Gastrocnemius medialis (tissue), 4 donors: Measurements from ENCODE around the gene NOS1AP. TPM values are rescaled to one million over a fixed set of nuclear protein-coding genes. Genes with fewer than 3 reads are reported as not detected.

ENCODE experiments used
- ATAC-seq, 2 donors: fragments of 150-250 bp; one replicate each; pipeline ENCODE4 v1.9.1; 2016
- DNase-seq, 2 donors: peaks; one replicate each; pipeline ENCODE4 v3.0.0-alpha.2; 2019
- H3K27ac ChIP-seq, 4 donors: fragments of 200-600 bp; sonication (generic); 1 replicate in 1 of 4; 2 replicates in 3 of 4; pipeline ENCODE4 v1.5.1; 2016 to 2018; ENCODE audit warnings: mild to moderate bottlenecking in 2 of 4, moderate library complexity in 1 of 4
- H3K27me3 ChIP-seq, 3 donors: fragments of 200-600 bp; sonication (generic) in 2 of 3; 1 replicate in 1 of 3; 2 replicates in 2 of 3; pipeline versions ENCODE4 v1.5.1 to v1.6.0; 2016 to 2019; ENCODE audit warnings: mild to moderate bottlenecking in 1 of 3, moderate library complexity in 1 of 3
- H3K36me3 ChIP-seq, 2 donors: fragments of 200-600 bp; sonication (generic) in 1 of 2; one replicate each; pipeline ENCODE4 v1.5.1; 2017 to 2018
- H3K4me1 ChIP-seq, 2 donors: fragments of 200-600 bp; sonication (generic) in 1 of 2; one replicate each; pipeline ENCODE4 v1.5.1; 2016 to 2017; ENCODE audit warnings: mild to moderate bottlenecking in 2 of 2
- H3K4me3 ChIP-seq, 4 donors: fragments of 200-600 bp; sonication (generic) in 3 of 4; 1 replicate in 1 of 4; 2 replicates in 3 of 4; pipeline ENCODE4 v1.5.1; 2016 to 2019; ENCODE audit warnings: mild to moderate bottlenecking in 2 of 4
- H3K9me3 ChIP-seq, 3 donors: fragments of 200-600 bp; sonication (generic) in 2 of 3; 1 replicate in 1 of 3; 2 replicates in 2 of 3; pipeline ENCODE4 v1.5.1; 2016 to 2019
- POLR2A ChIP-seq, 2 donors: fragments of 450-650 bp; IDR thresholded peaks; one replicate each; pipeline ENCODE4 v1.6.1; 2017; ENCODE audit warnings: antibody characterized with exemption in 2 of 2, mild to moderate bottlenecking in 2 of 2, moderate library complexity in 2 of 2
- in situ Hi-C, 4 donors: fragments of 200-750 bp; cut with MboI; loops; one replicate each; pipeline versions ENCODE4 v1.15.0 to v1.8.0; 2017; ENCODE audit warnings: low sequenced_read_pairs in 4 of 4
- intact Hi-C: fragments of 100-400 bp; cut with DNase I; formaldehyde crosslinking; loops from one replicate; pipeline ENCODE4 v1.15.1; 2023; ENCODE audit warnings: low total_unique reads
- total RNA-seq, 4 donors: library from RNA; depleted of rRNA; stranded (reverse); fragments of >200 nt; gene quantifications; one replicate each; pipeline versions ENCODE4 v1.1.0 to v1.2.3, GENCODE V29; 2016
- TF ChIP-seq, protein P1 (sequence below), 5 experiments: fragments of 450-650 bp in 3 of 5; fragments of 200-600 bp in 2 of 5; sonication (generic) in 2 of 5; IDR thresholded peaks in 4 of 5; conservative IDR thresholded peaks in 1 of 5; 1 replicate in 4 of 5; 2 replicates in 1 of 5; pipeline ENCODE4 v1.5.1; 2016 to 2019; ENCODE audit warnings: antibody characterized with exemption in 5 of 5, mild to moderate bottlenecking in 3 of 5, moderate library complexity in 3 of 5

The NOS1AP gene
- total RNA-seq, 4 donors from 2014 or later, result 0.20 to 0.40 (median 0.25) TPM

DNA sequence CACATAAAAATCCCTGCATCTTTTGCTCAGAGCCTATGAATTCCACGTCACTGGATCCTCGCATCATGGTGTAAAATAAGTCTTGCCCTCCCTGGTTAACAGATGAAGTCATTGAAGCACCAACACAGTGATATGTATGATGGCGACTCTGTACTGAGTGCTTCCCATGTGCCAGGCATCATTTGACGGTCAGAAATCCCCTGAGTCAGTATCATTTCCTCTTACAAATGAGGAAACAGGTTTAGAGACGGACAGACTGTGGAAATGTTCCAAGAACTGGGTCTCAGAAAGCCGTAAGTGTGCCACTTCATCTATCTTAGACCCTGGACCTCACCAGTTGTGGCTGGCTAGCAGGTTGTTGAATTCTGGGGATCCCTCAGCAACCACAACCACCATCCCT lies 40.8 kb upstream of the NOS1AP start:
- ATAC-seq (no peak), DNase-seq (no peak)
- Histone ChIP-seq H3K4me3 (no peak overlapping the region), H3K36me3 (no peaks in the 10 kb centered on the region), H3K9me3 (no peaks in the 10 kb centered on the region), H3K27me3 (peaks cover 20 to 31% (median 23%) of the 10 kb centered on the region in 3 donors), H3K27ac (no peak overlapping the region), H3K4me1 (peaks cover 7 to 9% of the 10 kb centered on the region in 2 donors)
- intact Hi-C loops, result loop anchor here (10.0 kb wide), 1 partner anchor 164 kb away; no protein-coding TSS in a partner anchor
- TF ChIP-seq POLR2A (IDR thresholded peaks at IDR 0.05), result no peak
- TF ChIP-seq, protein P1, sequence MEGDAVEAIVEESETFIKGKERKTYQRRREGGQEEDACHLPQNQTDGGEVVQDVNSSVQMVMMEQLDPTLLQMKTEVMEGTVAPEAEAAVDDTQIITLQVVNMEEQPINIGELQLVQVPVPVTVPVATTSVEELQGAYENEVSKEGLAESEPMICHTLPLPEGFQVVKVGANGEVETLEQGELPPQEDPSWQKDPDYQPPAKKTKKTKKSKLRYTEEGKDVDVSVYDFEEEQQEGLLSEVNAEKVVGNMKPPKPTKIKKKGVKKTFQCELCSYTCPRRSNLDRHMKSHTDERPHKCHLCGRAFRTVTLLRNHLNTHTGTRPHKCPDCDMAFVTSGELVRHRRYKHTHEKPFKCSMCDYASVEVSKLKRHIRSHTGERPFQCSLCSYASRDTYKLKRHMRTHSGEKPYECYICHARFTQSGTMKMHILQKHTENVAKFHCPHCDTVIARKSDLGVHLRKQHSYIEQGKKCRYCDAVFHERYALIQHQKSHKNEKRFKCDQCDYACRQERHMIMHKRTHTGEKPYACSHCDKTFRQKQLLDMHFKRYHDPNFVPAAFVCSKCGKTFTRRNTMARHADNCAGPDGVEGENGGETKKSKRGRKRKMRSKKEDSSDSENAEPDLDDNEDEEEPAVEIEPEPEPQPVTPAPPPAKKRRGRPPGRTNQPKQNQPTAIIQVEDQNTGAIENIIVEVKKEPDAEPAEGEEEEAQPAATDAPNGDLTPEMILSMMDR (IDR thresholded peaks at IDR 0.05 in 4 of 5, conservative IDR thresholded peaks at IDR 0.05 in 1 of 5), result no peak
- in situ Hi-C loops, result loop anchor here in 1 of 4 donors (25.0 kb wide), 1 partner anchor 166 kb away; no protein-coding TSS in a partner anchor

DNA sequence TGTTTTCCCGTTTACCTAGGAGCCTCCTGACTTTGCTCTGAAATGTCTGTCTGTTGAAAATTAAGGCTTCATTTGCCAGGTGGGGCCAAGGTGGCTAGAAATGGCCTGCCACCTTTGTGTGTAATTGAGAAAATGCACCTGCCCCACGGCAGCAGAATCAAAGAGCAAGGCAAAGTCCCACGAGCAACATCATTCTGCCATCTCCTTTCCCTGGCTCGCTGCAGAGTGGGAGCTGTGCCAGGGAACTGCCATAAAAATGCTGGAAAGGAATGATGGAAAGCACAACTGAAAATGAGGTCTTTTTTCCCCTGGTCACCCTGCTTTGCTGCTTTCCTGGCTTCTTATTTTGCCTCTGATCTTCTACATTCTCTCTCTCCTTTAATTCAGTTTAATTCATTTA lies 40.3 kb upstream of the NOS1AP start:
- Histone ChIP-seq H3K4me1 (peaks cover 9% of the 10 kb centered on the region in 2 donors), H3K36me3 (no peaks in the 10 kb centered on the region), H3K27ac (no peak overlapping the region), H3K27me3 (peaks cover 16 to 27% (median 21%) of the 10 kb centered on the region in 3 donors), H3K9me3 (no peaks in the 10 kb centered on the region), H3K4me3 (no peak overlapping the region)
- intact Hi-C loops, result loop anchor here (10.0 kb wide), 1 partner anchor 164 kb away; no protein-coding TSS in a partner anchor
- ATAC-seq (no peak), DNase-seq (no peak)
- in situ Hi-C loops, result loop anchor here in 1 of 4 donors (25.0 kb wide), 1 partner anchor 167 kb away; no protein-coding TSS in a partner anchor
- TF ChIP-seq, protein P1 (IDR thresholded peaks at IDR 0.05 in 4 of 5, conservative IDR thresholded peaks at IDR 0.05 in 1 of 5), result no peak
- no peak for TF ChIP-seq POLR2A (IDR thresholded peaks at IDR 0.05)

DNA sequence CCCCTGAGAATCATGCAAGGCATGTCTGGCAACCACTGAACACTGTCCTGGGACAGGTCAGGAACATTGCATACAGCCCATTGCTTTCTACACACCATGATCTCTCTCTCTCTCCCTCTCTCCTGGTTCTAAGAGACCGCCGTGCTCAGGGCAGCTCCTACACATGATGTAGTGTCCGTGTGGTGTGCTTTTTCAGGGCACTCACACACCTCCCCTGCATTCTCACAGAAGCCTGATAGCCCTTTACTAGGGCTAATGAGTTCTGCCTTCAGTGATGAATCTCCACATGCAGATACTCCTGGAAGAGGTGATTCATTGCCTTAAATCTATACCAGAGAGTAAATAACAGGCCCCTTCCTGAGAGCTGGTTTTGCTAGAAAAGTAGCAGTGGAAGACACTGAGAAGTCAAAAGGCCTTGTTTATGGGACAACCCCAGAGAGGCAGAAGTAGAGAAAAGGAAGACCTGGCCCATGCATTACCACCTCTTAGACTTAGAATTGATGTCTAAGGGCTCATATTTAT lies 38.7 kb upstream of the NOS1AP start:
- no peak overlapping the region for H3K4me3 ChIP-seq
- H3K27me3 ChIP-seq, result peaks cover under 1 to 12% (median 8%) of the 10 kb centered on the region in 3 donors
- TF ChIP-seq, protein P1 (IDR thresholded peaks at IDR 0.05 in 4 of 5, conservative IDR thresholded peaks at IDR 0.05 in 1 of 5), result no peak
- TF ChIP-seq POLR2A (IDR thresholded peaks at IDR 0.05), result no peak
- peaks cover 4% of the 10 kb centered on the region in 2 donors for H3K4me1 ChIP-seq
- H3K27ac ChIP-seq, result no peak overlapping the region
- DNase-seq, result no peak
- H3K9me3 ChIP-seq, result no peaks in the 10 kb centered on the region
- ATAC-seq, result no peak
- no peaks in the 10 kb centered on the region for H3K36me3 ChIP-seq
- in situ Hi-C loops, result loop anchor here in 2 of 4 donors (10.0 to 25.0 kb wide), 2 partner anchors 169 to 236 kb away; no protein-coding TSS in a partner anchor
- intact Hi-C loops, result no loop called here

- Histone ChIP-seq H3K27ac (no peak overlapping the region), H3K4me1 (peaks cover 4% of the 10 kb centered on the region in 2 donors), H3K27me3 (no peaks in the 10 kb centered on the region), H3K36me3 (no peaks in the 10 kb centered on the region), H3K4me3 (no peak overlapping the region), H3K9me3 (no peaks in the 10 kb centered on the region)
- in situ Hi-C loops, result loop anchor here in 2 of 4 donors (10.0 to 25.0 kb wide), 2 partner anchors 171 to 239 kb away; no protein-coding TSS in a partner anchor
- TF ChIP-seq, protein P1 (IDR thresholded peaks at IDR 0.05 in 4 of 5, conservative IDR thresholded peaks at IDR 0.05 in 1 of 5), result no peak
- no peak for TF ChIP-seq POLR2A (IDR thresholded peaks at IDR 0.05)
- ATAC-seq (peak; percentile 63 to 69), DNase-seq (peak in 1 of 2 donors; percentile 46)
- intact Hi-C loops, result no loop called here
Measured at GRCh38 chr1:162033428-162033827, 36.1 kb upstream of the NOS1AP start.
